Hepatic stellate cell (primary cell): ENCODE data around the gene BFSP2.

Experiments used
- DNase-seq: peaks from one replicate; pipeline ENCODE4 v3.0.0; 2011; ENCODE audit warnings: low spot score

Gene BFSP2

GRCh38 chr3:133419151-133419909, 19.5 kb downstream of the BFSP2 start:
- no peak for DNase-seq

GRCh38 chr3:133424937-133425869, 25.3 kb downstream of the BFSP2 start:
- DNase-seq, result no peak

GRCh38 chr3:133425898-133426297, 26.0 kb downstream of the BFSP2 start:
- DNase-seq, result no peak

- peak; percentile 63 for DNase-seq
These were observed 26.9 kb downstream of the BFSP2 start for GRCh38 chr3:133426721-133427120.

GRCh38 chr3:133428552-133428951, 28.7 kb downstream of the BFSP2 start:
- no peak for DNase-seq

- DNase-seq, result no peak
These were observed 29.2 kb downstream of the BFSP2 start for GRCh38 chr3:133429063-133429462.

GRCh38 chr3:133439563-133439962, 39.7 kb downstream of the BFSP2 start:
- no peak for DNase-seq

- no peak for DNase-seq
These were observed 40.8 kb downstream of the BFSP2 start for GRCh38 chr3:133440652-133441051.

GRCh38 chr3:133441867-133442270, 42.0 kb downstream of the BFSP2 start:
- DNase-seq, result no peak

- DNase-seq, result no peak
These were observed 42.7 kb downstream of the BFSP2 start for GRCh38 chr3:133442518-133442917.

GRCh38 chr3:133443649-133444422, 44.0 kb downstream of the BFSP2 start:
- no peak for DNase-seq

- DNase-seq, result no peak
These were observed 44.5 kb downstream of the BFSP2 start for GRCh38 chr3:133444423-133444774.

- no peak for DNase-seq
These were observed 45.3 kb downstream of the BFSP2 start for GRCh38 chr3:133445108-133445507.

GRCh38 chr3:133447750-133448477, 48.1 kb downstream of the BFSP2 start:
- DNase-seq, result no peak

GRCh38 chr3:133448478-133449122, 48.7 kb downstream of the BFSP2 start:
- DNase-seq, result no peak

- no peak for DNase-seq
These were observed 51.5 kb downstream of the BFSP2 start for GRCh38 chr3:133451309-133451708.

GRCh38 chr3:133452641-133453319, 52.9 kb downstream of the BFSP2 start:
- no peak for DNase-seq

GRCh38 chr3:133453383-133453782, 53.5 kb downstream of the BFSP2 start:
- no peak for DNase-seq

- no peak for DNase-seq
These were observed 55.4 kb downstream of the BFSP2 start for GRCh38 chr3:133455281-133455680.

- DNase-seq, result no peak
These were observed 56.1 kb downstream of the BFSP2 start for GRCh38 chr3:133455960-133456359.

GRCh38 chr3:133457025-133457424, 57.2 kb downstream of the BFSP2 start:
- no peak for DNase-seq
